GM19328 (cell line): ENCODE results near the gene HS3ST3A1.

Source experiments
- ATAC-seq: cut with Tn5 transposase; IDR thresholded peaks from one replicate; pipeline ENCODE4 v1.9.1; 2021; ENCODE audit warnings: mild to moderate bottlenecking, moderate library complexity; ENCODE audit not compliant: unreplicated experiment

HS3ST3A1 gene

GRCh38 chr17:13601776-13602551, at the start of gene HS3ST3A1:
HS3ST3A1 (minus strand) TSS chr17:13601929; CDS start chr17:13601129, 800 bp downstream.
- no peak for ATAC-seq

- no peak for ATAC-seq
These were observed 48.5 kb upstream of the HS3ST3A1 start for GRCh38 chr17:13650096-13650675.

DNA sequence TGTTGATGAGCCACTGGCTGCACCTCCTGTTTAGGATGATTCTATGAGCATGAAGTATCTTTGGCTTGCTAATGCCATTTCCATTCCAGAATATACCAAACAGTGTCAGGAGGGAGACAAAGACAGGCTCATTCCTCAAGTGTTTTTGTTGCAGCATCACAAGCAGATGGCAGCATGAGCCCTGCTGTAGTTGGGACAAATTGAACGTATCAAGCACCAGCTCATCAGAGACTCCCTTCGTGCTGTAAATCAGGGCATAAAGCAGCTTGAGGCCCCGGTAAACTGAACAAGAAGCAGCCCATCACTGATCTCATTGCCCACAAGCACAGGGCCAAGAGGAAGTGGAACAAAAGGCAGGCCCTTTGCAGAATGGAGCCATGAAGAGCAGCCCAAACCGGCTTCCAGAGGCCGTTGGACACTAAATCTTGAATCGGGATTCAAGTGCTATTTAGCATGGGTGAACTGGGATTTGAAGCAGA, 45.9 kb upstream of the HS3ST3A1 start:
- ATAC-seq = no peak

DNA sequence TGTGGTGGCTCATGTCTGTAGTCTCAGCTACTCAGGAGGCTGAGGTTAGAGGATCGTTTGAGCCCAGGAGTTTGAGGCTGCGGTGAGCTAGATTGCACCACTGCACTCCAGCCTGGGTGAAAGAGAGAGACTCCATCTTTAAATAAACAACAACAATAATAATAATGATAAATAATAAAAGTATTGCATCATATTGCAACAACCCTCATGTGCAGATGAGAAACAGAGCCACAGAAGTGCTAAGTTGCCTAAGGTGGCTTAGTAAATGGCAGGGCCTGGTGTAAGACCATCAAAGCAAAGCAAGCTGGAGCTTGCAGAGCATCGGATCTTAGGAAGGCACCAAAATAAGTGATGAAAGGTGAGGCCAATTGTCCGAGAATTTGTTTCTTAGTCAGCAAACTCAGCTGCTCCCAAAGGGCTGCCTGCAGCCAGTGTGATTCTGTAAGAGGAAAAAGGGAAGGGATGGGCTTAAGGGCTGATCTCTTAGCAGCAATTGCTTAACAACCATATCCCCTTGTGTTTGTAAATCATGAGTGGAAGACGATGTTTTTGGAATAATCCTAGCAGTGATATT, 45.3 kb upstream of the HS3ST3A1 start:
- ATAC-seq = no peak

DNA sequence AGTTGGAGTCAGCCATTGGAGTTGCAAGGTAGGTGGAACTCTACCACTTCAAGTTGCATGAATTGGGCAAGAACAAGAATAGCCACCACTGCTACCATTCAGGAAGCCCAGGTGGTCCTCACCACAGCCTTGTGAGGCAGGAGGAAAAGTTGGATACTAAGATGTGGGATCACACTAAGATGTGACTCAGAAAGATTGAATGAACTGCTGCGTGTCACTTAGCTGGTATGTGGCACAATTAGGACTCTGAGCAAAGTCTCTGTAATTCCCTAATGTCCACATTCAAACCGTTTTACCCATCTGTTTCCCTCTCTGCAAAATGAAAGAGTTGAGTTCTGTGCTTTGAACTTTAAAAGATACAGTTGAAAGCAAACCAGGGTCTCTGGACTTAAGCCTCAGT, 44.7 kb upstream of the HS3ST3A1 start:
- ATAC-seq = no peak

- ATAC-seq = no peak
These were observed 41.5 kb upstream of the HS3ST3A1 start for GRCh38 chr17:13643180-13643579.

GRCh38 chr17:13642188-13642587, 40.5 kb upstream of the HS3ST3A1 start:
- ATAC-seq = no peak

DNA sequence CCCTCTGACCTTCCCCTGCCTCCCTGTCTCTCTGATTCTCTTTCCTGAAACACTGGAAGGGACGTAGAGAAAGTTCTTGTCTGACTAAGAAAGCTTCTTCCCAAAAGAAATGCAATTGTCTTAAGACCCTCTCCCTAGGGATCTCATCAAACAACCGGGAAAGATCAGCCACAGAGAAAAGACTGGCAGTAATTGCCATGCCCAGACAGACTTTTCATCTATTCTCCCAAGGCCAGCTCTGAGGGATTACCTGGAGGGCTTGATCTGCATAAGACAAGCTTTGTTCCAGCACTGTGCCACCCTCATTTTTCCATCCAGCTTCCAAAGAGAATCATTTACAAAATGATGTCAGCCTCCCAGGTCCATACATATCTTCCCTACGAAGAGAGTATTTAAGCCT, 38.8 kb upstream of the HS3ST3A1 start:
- no peak for ATAC-seq

- no peak for ATAC-seq
These were observed 37.2 kb upstream of the HS3ST3A1 start for GRCh38 chr17:13638855-13639458.

DNA sequence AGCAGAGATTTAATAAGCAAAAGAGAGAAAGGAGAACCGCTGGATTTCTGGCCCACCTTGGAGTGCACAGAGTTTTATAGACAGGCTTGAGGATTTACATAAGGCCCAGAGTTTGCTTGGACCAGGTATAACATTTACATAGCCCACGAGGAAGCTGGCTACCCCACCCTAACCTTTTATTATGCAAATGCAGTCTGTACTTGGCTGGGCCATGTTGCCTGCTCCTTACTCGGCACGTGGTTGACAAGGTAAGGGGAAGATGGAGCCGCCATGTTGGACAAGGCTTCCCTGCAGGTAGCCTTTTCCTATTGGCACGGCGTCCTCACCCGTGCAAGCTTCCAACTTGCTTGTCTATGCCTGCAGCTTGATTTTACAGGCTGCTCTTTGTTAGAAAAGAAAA, 35.2 kb upstream of the HS3ST3A1 start:
- ATAC-seq = no peak

- no peak for ATAC-seq
These were observed 34.2 kb upstream of the HS3ST3A1 start for GRCh38 chr17:13635951-13636350.

GRCh38 chr17:13634021-13634420, 32.3 kb upstream of the HS3ST3A1 start:
- ATAC-seq = no peak

- ATAC-seq = no peak
These were observed 29.8 kb upstream of the HS3ST3A1 start for GRCh38 chr17:13631529-13631928.

DNA sequence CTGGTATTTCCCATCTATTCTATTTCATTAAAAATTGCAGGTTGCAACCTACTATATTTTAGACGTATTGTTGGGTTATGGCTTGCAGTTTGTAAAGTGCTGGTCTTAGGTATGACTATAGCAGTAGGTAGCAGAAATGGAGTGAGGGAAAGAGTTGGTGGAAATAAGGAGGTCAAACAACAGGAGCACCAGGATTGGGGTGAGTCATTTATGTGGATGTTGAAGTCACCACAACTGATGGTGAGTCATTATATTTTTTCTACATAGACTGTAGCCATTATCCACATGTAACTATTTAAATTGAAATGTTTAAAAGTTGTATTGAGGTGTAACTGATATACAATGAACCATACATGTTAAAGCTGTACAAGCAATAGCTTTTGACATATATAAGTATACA, 25.0 kb upstream of the HS3ST3A1 start:
- no peak for ATAC-seq

DNA sequence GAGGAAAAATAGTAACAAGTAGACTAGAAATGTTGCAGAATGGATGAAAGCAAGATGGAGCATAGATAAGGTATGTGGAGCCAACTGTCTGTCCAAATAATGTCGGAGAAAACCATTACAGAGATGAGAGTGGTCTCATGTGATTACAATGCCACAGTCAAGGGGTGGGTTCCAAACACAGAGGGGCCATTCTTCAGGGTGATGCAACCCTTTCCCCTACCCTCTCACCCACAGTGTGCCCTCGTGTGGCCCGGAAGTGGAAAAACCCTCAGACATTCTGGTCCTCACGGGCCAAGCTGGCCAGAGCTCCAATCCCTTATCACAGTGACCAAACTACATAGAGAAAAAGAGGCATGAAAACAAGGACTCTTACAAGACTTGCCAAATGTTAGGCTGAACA, 17.7 kb upstream of the HS3ST3A1 start:
- ATAC-seq = no peak

DNA sequence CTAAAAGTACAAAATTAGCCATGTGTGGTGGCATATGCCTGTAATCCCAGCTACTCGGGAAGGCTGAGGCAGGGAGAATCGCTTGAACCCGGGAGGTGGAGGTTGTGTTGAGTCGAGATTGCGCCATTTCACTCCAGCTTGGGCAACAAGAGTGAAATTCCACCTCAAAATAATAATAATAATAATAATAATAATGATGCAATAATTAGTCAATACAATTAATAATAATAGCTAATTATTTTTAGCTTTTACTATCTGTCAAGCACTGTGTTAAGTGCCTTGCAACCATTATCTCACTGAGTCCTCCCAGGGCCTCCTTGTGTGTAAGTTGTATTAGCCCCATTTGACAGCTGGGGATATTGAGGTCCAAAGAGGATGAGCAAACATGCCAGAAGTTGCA, 14.3 kb upstream of the HS3ST3A1 start:
- ATAC-seq = no peak

- ATAC-seq = no peak
These were observed 8.2 kb upstream of the HS3ST3A1 start for GRCh38 chr17:13609941-13610340.

DNA sequence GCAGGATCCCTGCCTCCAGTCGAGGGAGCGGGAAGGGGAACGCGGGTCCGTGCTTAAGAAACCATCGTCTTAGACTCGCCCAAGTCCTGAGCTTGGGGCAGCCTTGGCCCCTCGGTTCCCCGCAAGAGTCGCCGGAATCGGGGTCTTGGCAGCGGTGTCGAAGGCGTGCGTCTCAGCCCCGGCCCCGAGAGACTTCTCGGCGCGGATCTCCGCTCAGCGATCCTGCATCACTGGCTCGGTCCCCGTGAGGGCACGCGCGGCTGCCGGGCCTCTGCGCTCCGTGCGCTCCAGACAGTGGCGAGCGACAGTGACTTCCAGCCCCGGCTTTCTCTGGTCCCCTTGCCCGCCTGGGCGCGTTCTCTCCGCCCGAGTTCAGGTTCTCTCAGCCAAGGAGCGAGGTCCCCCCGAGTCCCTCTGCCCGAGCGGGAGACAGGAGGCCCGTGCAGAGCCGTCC, 380 bp downstream of the HS3ST3A1 start:
- ATAC-seq = no peak

DNA sequence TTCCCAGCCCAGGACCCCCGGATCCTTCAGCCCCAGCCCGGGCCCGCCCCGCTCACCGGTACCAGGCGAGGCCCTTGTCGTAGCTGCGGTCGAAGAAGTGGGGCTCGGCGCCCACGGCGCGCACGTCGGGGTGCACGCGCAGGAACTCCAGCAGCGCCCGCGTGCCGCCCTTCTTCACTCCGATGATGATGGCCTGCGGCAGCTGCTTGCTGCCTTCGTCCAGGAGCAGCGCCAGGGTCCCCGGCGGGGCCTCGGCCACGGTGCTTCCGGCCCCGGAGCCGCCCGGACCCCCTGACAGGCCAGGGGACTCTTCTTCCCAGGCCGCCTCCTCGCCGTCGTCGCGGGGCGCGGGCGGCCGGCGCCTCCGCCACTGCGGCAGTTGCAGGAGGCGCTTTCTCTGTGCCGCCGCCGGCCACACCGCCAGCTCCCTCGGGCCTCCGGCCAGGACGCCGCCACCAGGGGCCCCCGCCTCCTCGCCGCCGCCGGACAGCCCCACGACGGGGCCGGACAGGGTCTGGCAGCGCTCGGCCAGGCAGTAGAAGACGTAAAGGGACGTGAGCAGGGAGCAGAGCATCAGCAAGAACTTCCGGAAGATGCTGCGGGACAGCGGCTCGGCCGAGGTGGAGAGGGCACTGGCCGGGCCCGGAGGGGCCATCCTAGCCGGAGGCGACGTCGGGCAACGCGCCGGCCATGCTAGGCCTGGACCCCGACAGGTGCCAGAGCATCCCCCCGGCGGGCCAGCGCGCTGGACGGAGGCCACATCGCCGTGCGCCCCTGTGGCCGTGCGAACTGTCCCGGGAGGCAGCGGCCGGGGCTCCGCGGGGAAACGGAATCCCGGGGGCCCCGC, 1.0 kb downstream of the HS3ST3A1 start:
- ATAC-seq = no peak

GRCh38 chr17:13599864-13600263, 1.9 kb downstream of the HS3ST3A1 start:
- no peak for ATAC-seq

DNA sequence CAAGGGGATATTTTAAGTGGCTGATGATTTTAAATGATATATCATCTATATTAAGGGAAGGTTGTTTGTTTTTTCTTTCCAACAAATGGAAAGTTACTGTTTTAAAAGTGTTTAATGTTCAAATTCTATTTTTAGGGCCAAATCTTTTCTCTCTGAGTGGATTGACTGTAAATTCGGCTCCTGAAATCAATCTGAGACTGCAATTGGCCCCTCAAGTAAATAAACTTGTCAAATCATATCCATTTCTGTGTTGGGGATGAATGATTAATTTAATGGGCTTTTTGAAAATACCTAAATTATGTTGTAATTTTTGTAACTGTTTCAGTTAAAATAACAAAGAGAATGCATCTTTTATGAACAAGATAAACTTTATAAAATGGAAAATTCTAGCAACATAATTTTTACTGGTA, 2.6 kb downstream of the HS3ST3A1 start:
- no peak for ATAC-seq
